Stimulated activated CD8-positive, alpha-beta memory T cell treated with anti-CD3 and anti-CD28 coated beads, Interleukin-4, amount 100 ng/mL, for 4 hours (primary cell): ENCODE results near the gene IRAK2.

Experiments used
- DNase-seq, 2 donors: peaks; one replicate each; pipeline ENCODE4 v3.0.0-alpha.2; 2020; ENCODE audit warnings: low read depth in 2 of 2, low spot score in 1 of 2

IRAK2 gene

DNA sequence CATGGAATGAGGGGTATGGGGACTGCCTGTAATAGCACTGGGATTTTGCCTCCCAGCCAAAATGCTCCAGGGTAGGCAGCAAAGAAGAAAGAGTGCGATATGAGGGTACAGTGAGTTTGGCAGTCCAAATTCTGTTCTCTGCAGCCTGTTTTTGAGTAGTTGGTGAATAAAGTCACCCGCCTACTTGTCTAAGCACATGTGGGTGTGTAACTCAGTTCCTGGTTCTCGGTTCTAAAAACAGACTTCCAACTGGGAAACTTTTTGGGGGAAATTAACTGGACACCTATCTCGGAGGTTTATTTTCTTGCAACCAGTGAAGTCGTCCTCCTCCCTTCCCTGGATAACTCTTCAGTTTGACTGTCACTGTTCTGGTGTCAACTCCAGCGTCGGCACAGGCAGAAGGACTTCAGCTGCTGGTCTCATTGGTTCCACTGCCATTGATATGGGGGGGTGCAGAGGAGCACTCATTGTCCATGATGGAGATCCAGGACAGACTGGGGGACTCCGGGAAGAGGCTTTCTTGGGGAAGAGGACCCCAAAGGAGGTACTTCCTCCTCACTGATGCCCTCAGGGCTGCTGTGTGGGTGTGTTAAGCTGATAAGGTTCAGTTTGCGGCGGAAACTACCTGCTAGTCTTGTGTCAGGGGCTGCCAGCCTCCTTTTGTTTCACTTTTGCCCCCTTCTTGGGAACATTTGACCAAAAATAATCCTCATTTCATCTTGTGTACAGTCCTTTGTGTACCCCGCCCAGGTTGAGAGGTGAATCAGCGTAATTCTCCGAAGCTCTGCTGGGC, 114.9 kb downstream of the IRAK2 start:
- DNase-seq = no peak

DNA sequence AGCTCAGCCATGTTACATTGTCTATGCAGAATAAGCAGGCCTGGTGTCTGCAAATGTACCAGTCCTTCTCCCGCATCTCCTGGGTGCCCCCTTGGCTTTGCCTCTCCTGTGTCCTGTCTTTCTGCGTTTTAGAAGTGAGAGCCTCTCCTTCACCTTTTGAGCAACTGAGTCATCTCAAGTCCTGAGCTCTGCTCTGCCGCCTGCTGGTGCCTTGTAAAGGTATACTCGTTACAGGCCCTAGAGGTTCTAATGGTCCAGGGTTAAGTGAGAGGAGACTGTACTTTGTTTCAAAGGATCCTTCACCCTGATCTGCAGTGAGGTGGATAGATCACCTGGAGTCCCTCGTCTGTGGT, 115.4 kb downstream of the IRAK2 start:
- no peak for DNase-seq

DNA sequence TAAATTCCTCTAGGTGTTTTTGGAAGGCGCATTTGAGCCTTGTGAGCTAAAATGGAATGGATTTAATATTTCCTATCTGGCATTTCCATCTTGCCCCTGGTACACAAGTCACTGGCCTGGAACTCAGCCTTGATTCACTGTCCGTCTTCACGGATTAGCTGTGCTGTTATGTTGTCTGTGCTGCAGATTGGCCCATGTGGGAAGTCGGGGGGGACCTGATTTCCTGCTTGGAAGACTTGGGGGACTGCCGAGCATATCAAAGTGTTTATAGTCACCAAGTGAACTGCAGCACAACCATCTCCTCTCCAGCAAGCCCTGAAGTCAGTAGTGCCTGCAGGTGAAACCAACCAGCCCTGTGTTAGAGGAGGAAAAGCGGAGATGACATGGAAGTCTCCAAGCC, 115.9 kb downstream of the IRAK2 start:
- no peak for DNase-seq

DNA sequence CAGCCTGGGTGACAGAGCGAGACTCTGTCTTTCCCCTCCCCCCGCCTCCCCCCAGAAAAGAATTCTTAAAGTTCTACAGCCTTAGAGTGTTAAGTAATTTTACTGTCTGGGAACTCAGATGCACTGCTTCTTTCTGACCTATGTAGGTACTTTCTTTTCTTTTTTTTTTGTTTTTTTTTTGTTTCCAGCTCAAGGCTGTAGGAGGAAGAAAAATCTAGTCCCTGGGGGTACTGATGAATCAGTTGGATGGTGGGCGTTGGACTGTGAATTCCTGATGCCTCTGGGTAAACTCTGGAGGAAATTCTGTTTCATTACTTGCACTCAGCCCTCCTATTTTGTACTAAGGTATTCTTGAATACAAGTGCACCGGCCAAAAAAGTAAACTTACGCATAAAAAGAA, 117.2 kb downstream of the IRAK2 start:
- DNase-seq = no peak

DNA sequence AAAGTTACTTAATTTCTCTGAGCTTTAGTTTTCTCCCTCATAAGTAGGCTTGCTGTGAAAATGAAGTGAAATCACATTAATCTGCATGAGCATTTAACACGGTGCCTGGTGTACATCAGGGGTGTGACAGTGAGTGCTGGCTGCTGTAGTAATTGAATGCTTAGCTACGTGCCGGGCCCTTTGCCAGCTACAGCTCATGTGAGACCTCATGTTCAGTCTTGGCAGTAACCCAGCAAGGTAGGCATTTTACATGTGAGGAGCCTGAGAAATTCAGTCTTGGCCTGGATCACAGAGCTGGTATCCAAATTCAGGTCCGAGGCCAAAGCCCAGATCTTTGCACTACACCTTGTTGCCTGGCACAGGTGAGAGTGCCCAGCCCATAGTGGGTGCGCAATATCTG, 118.9 kb downstream of the IRAK2 start:
- DNase-seq = no peak

DNA sequence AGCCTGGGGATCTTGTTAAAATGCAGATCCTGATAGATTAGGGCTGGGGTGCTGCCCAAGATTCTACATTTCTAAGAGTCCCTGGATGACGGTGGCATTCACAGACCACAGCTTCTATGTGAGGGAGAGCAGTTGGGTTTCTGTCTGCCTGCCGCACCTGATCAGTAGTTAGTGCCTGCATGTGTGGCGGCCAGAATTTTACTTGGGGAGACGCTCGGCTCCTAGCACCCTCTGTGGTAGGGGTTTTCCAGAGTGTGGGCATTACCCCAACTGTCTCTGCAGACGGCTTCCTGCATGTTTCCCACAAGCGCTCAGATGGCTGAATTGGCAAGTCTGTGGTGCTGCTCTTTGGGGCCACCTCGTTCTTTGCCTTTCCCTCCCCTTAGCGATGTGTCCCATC, 119.8 kb downstream of the IRAK2 start:
- DNase-seq = peak in 1 of 2 donors; percentile 9

DNA sequence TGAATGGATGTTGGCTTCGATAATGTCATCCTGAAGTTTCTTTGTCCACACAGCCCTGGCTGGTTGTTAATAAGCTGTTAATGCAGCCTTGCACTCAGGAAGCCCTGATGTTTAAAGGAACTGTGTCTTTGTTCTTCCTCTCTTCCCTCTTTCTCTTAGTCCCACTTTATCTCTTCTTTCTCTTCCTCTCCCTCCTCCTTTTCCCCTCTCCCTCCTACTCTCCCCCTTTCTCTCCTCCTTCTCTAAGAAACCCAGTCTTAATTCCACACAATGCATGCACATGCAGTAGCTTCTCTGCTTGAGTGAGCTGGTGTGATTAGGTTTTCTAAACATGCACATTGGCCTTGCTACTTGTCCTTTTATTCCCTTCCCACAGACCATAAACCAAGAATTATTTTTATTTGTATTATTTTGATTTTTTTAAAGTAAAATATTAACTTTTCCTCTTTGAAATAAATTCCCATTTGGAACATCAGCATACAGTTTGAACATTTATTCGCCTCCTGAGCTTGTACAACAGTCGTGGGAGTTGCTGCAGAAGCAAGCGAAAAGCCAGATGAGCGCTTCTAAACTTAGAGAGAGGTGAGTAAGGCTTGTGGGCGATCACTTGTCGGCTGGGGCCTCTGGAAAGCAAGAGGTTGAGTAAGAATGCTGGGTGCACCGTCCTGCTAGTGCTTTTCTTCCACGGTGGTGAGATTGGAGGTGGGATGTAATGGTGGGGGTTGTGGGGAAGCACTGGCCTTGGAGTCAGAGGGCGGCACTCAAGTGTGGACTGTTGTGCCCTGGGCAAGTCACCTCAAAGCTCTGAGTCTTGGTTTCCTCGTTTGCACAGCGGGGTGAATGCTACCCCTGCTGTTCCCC, 120.8 kb downstream of the IRAK2 start:
- no peak for DNase-seq

DNA sequence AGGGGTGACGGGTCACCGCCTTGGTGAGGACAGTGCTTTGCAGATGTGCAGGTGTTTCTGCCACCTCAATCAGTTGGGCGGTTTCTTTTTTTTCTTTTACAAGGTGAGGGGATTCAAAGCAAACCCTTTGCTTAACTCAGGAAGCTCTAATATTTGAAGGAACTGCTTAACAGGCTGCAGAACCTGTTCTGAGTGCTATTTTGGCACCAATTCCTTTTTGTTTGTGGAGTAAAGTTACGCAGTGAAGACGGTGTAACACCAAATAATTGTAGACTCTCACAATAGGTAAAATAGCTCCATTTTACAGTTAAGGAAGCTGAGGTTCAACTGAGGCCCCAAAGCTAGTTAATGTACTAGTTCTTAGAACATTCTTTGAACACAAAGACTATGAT, 121.4 kb downstream of the IRAK2 start:
- DNase-seq = no peak

DNA sequence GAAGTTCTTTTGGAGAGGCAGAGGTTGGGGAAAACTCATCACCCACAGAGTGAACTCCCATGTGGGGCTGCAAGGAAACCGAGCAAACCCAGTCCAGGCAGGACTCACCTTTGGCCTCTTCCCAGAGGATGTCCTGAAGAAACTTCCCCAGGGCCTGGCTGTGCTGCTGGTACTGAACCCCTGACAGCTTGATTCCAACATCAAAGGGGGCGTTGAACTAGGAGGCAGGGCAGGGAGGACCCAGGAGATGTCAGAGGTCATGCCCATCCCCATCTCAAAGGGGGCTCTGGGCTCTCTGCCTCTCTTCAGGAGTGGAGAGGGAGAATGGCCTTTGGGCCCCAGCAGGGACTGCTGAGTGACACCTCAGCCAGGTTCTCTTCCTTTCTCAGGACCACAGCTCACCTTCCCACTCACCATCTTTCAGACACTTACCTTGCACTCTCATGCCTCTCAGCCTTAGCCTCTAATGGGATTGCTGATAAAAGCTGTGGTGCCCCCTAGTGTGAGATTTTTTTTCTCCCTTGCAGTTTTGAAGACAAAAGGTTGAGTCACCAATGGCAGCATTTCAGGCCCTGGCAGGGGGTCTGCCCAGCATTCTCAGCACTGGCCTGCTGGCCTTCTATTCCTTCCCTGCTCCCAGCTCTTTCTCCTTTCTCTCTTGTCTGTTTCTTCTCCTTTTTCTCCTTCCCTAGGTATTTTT, 122.0 kb downstream of the IRAK2 start:
- DNase-seq = no peak

DNA sequence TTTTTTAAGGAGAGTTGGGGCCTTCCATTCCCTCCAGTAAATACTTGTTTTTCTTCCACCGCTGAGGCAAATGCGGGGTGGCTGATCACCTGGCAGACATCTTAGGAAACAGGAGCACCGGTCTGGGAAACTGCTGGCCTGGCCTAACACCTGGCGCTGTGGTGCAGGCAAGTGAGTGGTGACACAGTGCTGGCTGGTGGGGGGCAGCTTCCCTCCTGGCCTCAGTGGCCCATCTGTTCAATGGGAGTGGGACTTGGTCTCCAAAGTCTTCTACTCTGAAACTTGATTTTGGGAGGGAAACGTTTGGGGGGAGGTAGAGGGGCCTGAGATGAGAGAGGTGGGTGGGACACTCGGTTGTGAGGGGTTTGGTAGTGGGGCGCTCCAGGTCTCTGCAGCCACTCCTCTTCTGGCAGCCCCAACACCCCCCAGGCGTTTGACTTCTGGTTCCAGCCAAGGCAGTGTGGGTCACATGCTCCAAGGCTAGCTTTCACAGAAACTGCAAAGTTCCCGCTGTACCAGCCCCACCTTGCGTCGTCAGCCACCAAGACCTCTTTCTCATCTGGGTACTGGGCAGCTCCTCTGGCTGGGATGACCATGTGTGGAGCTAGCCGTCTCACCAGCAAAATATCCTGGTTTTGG, 123.3 kb downstream of the IRAK2 start:
- no peak for DNase-seq

DNA sequence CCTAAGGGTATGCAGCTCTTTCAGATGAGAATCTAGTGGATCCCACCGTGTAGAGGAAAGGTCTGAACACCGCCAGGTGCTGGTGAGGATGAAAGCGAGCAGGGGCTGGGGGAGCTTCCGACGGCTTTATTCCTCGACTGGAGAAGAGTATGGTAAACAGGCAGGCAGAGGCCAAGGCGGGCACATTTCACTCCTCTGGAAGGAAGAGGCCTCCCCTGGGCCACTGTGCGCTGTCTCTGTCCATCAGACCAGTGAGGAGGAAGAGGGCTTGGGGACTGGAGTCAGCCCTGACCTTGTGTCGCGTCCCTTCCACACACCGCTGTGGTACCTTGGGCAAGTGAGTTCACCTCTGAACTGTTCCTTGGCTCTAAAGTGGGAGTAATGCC, 123.8 kb downstream of the IRAK2 start:
- DNase-seq = no peak

DNA sequence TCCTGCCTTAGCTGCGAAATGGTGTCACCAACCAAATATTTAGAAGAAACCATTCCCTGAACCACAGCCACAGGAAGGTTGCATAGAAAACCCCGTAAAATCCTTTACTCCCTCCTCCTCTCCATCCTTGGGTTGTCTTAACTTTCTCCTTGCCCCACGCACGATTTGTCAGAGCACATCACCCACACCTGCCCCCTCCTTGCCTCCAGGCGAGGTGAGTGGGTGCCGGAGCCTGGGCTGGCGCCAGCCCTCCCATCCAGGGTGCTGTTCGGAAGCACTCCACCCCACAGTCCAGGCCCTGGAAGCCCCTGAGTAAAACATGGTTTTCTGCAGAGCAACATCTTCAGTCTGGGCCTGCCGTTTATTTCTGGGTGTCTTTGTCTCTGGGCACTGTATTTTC, 124.4 kb downstream of the IRAK2 start:
- no peak for DNase-seq

DNA sequence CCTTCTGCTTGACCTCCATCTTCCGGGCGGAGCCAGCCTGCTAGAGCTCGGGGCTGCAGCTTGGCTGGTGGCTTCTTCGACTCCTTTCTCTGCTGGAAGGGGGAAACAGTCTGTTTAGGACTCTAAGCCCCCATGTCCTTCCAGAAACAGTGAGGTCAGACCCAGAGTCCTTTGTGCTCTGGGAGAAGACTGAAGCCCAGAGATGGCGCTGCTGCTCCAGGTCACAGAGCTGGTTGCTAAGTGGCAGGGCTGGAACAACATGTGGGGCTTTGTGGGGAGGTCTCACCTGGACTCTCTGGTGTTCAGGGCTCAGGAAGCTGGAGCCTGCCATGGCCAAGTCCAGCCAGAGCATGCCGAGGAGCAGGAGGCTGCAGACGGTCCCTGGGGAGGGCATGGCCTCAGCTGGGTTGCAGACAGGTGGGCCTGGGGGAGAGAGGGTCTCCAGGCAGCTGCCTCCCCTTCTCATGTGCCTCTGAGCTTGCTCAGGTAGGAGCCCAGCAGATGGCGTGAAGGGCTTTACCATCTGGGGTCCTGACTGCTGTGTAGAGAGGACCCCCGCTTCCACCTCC, 125.2 kb downstream of the IRAK2 start:
- no peak for DNase-seq

DNA sequence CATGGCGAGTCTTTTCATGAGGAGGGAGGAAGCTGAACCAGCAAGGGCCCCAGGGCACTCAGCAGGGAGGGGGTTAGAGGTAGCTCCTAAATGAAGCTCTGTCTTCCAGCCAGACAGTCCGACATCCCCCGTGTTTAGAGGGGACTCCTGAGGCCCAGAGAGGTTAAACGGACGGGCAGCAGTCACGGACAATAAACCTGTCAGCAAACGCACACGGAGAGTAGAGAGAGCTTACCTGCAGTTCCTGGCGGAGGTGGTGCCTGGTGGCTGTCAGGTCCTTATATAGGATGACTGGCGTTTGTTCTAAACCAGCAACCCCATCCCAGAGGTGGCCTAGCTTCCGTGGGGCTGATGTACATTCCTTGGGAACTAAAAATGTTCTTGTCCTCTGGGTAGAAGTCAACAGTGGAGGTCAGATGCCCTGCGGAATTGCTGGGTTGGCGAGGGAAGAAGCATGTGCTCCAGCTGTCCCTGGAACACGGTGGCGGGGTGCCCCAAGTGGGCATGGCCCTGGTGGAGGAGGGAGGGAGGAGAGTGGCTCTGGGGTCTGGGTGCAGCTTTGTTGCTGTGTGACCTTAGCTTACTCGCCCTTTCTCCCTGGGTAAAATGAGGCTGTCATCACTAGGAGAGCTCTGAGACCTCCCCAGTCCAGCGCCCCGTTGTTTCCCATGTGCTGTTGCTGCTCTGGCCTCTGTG, 125.9 kb downstream of the IRAK2 start:
- DNase-seq = no peak

DNA sequence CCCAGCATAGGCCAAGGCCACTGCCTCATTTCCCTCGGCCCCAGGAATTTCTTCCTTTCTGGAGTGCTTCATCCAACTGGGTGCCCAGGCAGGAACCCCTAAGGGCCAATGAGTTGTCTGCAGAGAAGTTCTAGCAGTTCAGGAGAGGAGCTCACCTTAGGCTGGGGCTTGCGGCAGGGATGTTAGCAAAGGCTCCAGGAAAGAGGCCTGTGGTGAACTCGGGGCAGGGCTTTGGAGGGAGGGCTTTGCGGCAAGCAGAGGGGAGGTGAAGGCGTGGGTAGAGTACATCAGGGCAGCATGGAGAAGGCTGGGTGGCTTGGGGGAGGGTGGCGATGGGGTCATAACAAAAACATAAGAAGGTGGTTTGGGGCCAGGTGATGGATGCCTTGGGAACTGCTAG, 126.9 kb downstream of the IRAK2 start:
- no peak for DNase-seq

DNA sequence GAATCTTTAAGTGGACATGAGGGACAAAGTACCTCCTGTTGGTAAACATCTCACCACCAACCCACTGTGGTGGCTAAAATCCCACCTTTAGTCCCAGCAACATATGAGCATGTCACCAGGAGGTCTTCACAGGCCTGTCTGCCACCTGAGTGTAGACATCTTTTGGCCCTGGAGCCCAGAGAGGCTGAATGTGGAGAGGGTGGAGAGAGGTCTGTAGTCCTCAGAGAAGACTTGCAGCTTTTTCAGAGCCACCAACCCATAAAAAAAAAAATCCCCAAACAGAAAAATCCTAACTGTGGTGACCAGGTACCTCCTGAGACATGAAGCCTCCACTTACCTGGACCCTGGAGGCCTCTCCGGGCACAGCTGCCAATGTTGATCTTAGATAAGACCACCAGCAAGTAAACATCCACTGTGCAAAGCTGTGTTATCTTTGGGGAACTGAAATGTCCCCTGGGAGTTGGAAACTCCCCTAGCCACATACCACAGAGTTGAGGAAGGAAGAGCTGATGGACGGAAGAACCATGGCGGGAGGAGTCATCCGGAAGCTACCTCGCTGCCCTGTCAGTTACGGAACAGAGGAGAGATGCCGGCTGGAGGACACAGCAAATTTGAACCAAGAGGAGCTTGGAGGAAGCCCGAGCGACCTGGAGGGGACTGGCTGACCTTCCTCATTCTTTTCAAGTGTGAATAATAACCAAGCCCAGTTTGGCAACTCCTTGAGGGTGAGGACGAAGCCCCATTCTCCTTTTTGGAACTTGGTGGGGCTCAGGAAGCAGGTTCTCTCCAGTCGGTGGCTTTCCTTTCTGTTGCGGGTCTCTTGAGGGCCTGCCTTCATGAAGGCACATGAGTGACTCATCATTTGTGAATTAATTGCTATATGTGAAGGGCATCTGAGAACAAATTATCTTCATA, 128.0 kb downstream of the IRAK2 start, which contains the start of gene GHRL:
Gene GHRL, minus strand, starts transcription at position 443 of the 915 bp plus-strand sequence. CDS start 2,767 bp downstream, outside the sequence.
- no peak for DNase-seq
